HepG2 (cell line): Measurements from ENCODE around the gene ARHGAP26. TPM values are rescaled to one million over a fixed set of nuclear protein-coding genes. Genes with fewer than 3 reads are reported as not detected.

Source experiments
- ATAC-seq: fragments of 200-7000 bp; cut with Tn5 transposase; 3 replicates; pipeline ENCODE4 v1.9.1; 2020; ENCODE audit warnings: mild to moderate bottlenecking, moderate library complexity
- BruUV-seq: library from RNA; stranded (reverse); fragments of 400-500 nt; replicated peaks from 2 replicates; lab custom pipeline; 2021; lab: Mats Ljungman, UMichigan
- CTCF ChIA-PET: fragments of 300-600 bp; formaldehyde crosslinking; extraction: SDS; loops from one replicate; lab custom pipeline; 2021; ENCODE audit warnings: low total read pairs, inconsistent platforms, low intra/inter-chr PET ratio; lab: Yijun Ruan, JAX
- POLR2A ChIA-PET: fragments of 350-600 bp; sonication (Branson Sonifier 250); formaldehyde crosslinking; loops from one replicate; lab custom pipeline; 2020; ENCODE audit warnings: antibody characterized with exemption, inconsistent platforms; lab: Yijun Ruan, JAX
- DNase-seq: peaks from one replicate; pipeline ENCODE4 v3.0.0-alpha.2; 2015; ENCODE audit warnings: low spot score
- FAIRE-seq: peaks from 3 replicates; lab custom pipeline; 2011; peaks lifted over from hg19 to GRCh38; lab: Jason Lieb, UNC
- H2AFZ ChIP-seq: one replicate; pipeline ENCODE4 v1.6.1; 2011; ENCODE audit warnings: low read length, inconsistent platforms
- H3K27ac ChIP-seq: fragments of 300-600 bp; 3 replicates; pipeline ENCODE4 v1.8.0; 2011; ENCODE audit warnings: mixed run types, mild to moderate bottlenecking, mixed read lengths, low read length, inconsistent platforms; ENCODE audit not compliant: insufficient read depth; ENCODE audit errors: extremely low read length
- H3K27me3 ChIP-seq, 2 experiments: fragments of 200-600 bp in 1 of 2; 2 replicates in 1 of 2; 3 replicates in 1 of 2; pipeline versions ENCODE4 v1.6.0 to v1.8.0; 2011; ENCODE audit warnings: low read length in 2 of 2, mild to moderate bottlenecking in 2 of 2, moderate library complexity in 2 of 2, inconsistent platforms in 1 of 2; ENCODE audit not compliant: insufficient read depth in 2 of 2, control insufficient read depth in 1 of 2
- H3K36me3 ChIP-seq, 2 experiments: fragments of 200-600 bp in 1 of 2; replicated peaks in 1 of 2; 2 replicates in 1 of 2; 3 replicates in 1 of 2; pipeline versions ENCODE4 v1.5.1 to v1.8.0; 2011; ENCODE audit warnings: low read length in 2 of 2, inconsistent platforms in 1 of 2; ENCODE audit not compliant: insufficient read depth in 2 of 2, control insufficient read depth in 1 of 2
- H3K4me1 ChIP-seq: 2 replicates; pipeline ENCODE4 v1.5.1; 2012; ENCODE audit warnings: low read length, inconsistent platforms; ENCODE audit not compliant: insufficient read depth
- H3K4me2 ChIP-seq: 2 replicates; pipeline ENCODE4 v1.6.0; 2011; ENCODE audit warnings: low read depth, low read length, inconsistent platforms
- H3K4me3 ChIP-seq, 3 experiments: fragments of 200-600 bp in 1 of 3; sonication (generic), shearing (Covaris generic) in 1 of 3; replicated peaks in 1 of 3; 2 replicates each; pipeline ENCODE4 v1.5.1; 2011 to 2016; ENCODE audit warnings: low read length in 3 of 3, inconsistent platforms in 2 of 3, low read depth in 2 of 3, mild to moderate bottlenecking in 2 of 3, control low read depth in 1 of 3, mixed read lengths in 1 of 3; ENCODE audit not compliant: insufficient read depth in 1 of 3
- H3K79me2 ChIP-seq: one replicate; pipeline ENCODE4 v1.6.1; 2011; ENCODE audit warnings: low read length, inconsistent platforms; ENCODE audit not compliant: insufficient read depth
- H3K9ac ChIP-seq: 2 replicates; pipeline ENCODE4 v1.6.0; 2011; ENCODE audit warnings: mild to moderate bottlenecking, low read depth, low read length, inconsistent platforms; ENCODE audit not compliant: insufficient read depth
- H3K9me3 ChIP-seq: 2 replicates; pipeline ENCODE4 v1.5.1; 2012; ENCODE audit warnings: mild to moderate bottlenecking, low read length
- H4K20me1 ChIP-seq: 2 replicates; pipeline ENCODE4 v1.6.0; 2011; ENCODE audit warnings: inconsistent platforms, mild to moderate bottlenecking, low read length, moderate library complexity; ENCODE audit not compliant: insufficient read depth
- GFI1 ChIP-seq: sonication (generic); formaldehyde crosslinking; IDR thresholded peaks from 2 replicates; pipeline ENCODE4 v1.5.0; 2020; ENCODE audit warnings: missing genetic modification reagents, mild to moderate bottlenecking, borderline replicate concordance
- KAT2B ChIP-seq: fragments of 150-350 bp; IDR thresholded peaks from 2 replicates; pipeline ENCODE4 v1.6.1; 2014; ENCODE audit warnings: low read depth, low read length, borderline replicate concordance
- NFATC3 ChIP-seq: sonication (generic); formaldehyde crosslinking; IDR thresholded peaks from 2 replicates; pipeline ENCODE4 v1.5.1; 2020; ENCODE audit warnings: mild to moderate bottlenecking, missing genetic modification reagents
- SNAI1 ChIP-seq: sonication (generic); formaldehyde crosslinking; IDR thresholded peaks from 2 replicates; pipeline ENCODE4 v1.5.0; 2020; ENCODE audit warnings: mild to moderate bottlenecking, missing genetic modification reagents, borderline replicate concordance
- ZNF121 ChIP-seq: sonication (generic); formaldehyde crosslinking; IDR thresholded peaks from 2 replicates; pipeline ENCODE4 v1.5.0; 2020; ENCODE audit warnings: mild to moderate bottlenecking, missing genetic modification reagents
- ZNF609 ChIP-seq: sonication (generic); formaldehyde crosslinking; IDR thresholded peaks from 2 replicates; pipeline ENCODE4 v1.4.0; 2020; ENCODE audit warnings: mild to moderate bottlenecking, missing genetic modification reagents, borderline replicate concordance
- WGBS: methylation state at CpG from one replicate; pipeline ENCODE4 v1.1.6; 2017; ENCODE audit warnings: low lambda C conversion rate; 5-methylcytosine and 5-hydroxymethylcytosine counted together
- in situ Hi-C: cut with HindIII; loops from 2 replicates; pipeline ENCODE4 v1.10.0; 2017; ENCODE audit warnings: low pct_unique_long_range_greater_than_20kb; ENCODE audit not compliant: extremely low pct_ligation_motif_present
- intact Hi-C: fragments of 100-400 bp; cut with micrococcal nuclease; formaldehyde crosslinking; loops from one replicate; pipeline ENCODE4 v1.10.0; 2022; ENCODE audit not compliant: unreplicated experiment
- polyA plus RNA-seq, 8 experiments: library from polyadenylated mRNA; depleted of rRNA in 3 of 8; stranded (reverse) in 7 of 8; unstranded in 1 of 8; fragments of >200 nt; fragmentation: Illumina TruSeq in 4 of 8; extraction: Trizol in 4 of 8; gene quantifications; 2 replicates each; pipeline versions ENCODE4 v1.2.1 to v1.2.3, GENCODE V29; 2011 to 2016; ENCODE audit warnings: low read depth in 4 of 8, missing spikeins in 1 of 8, mixed read lengths in 1 of 8; ENCODE audit not compliant: insufficient read depth in 1 of 8
- total RNA-seq, 5 experiments: library from RNA; depleted of rRNA; stranded (reverse); fragments of >200 nt; fragmentation: Illumina TruSeq; extraction: Trizol; gene quantifications; 2 replicates each; pipeline ENCODE4 v1.2.3, GENCODE V29; 2016; ENCODE audit warnings: low read depth in 1 of 5

The ARHGAP26 gene
- total and polyA plus RNA-seq, 2 of the 13 experiments (the other 11 are each of a cell fraction or from before 2014, with no cell fraction given): 9.6 to 18.2 TPM

GRCh38 chr5:142853682-142854081 is 83.5 kb downstream of the ARHGAP26 start (continued):
- TF ChIP-seq ZNF609 (CRISPR knock-in tag): no peak
- TF ChIP-seq GFI1 (CRISPR knock-in tag): no peak
- TF ChIP-seq SNAI1: no peak

- Histone ChIP-seq H3K4me2 (no peak overlapping the region), H2AFZ (no peak overlapping the region), H3K4me3 (no peak overlapping the region), H4K20me1 (0 out of 2 replicates have a peak, but pooled peaks cover 3% of the 10 kb centered on the region), H3K27me3 (no peaks in the 10 kb centered on the region), H3K4me1 (peaks cover 18% of the 10 kb centered on the region), H3K79me2 (peaks cover 43% of the 10 kb centered on the region), H3K27ac (no peak overlapping the region), H3K9me3 (no peaks in the 10 kb centered on the region), H3K9ac (no peak overlapping the region), H3K36me3 (no peaks in the 10 kb centered on the region)
- ChIA-PET POLR2A (no interaction called here), CTCF (no interaction called here)
- no TSS peak for BruUV-seq
- DNase-seq (no peak), FAIRE-seq (no peak), ATAC-seq (no peak)
- WGBS: 93% methylated on average over 5 of the region's 6 CpGs
- in situ Hi-C loops: no loop called here
- TF ChIP-seq ZNF121 (CRISPR knock-in tag) (no peak), KAT2B (no peak), NFATC3 (CRISPR knock-in tag) (no peak)
- intact Hi-C loops: no loop called here
Observed at GRCh38 chr5:142856269-142856782, 86.1 kb downstream of the ARHGAP26 start.
